HUES64 (cell line): Measurements from ENCODE around the gene PTPRF.
"Not testable (repeated sequence)": the region's sequence is repeated elsewhere in the genome, so short reads cannot be mapped to it uniquely, and the experiment has no call there.

Experiments used
- H3K27ac ChIP-seq: 2 replicates; pipeline ENCODE4 v1.7.0; 2013; ENCODE audit warnings: low read depth, low read length, inconsistent platforms
- H3K27me3 ChIP-seq: 2 replicates; pipeline ENCODE4 v1.6.1; 2013; ENCODE audit warnings: mild to moderate bottlenecking, low read length; ENCODE audit not compliant: insufficient read depth
- H3K36me3 ChIP-seq: 2 replicates; pipeline ENCODE4 v1.6.1; 2013; ENCODE audit warnings: mild to moderate bottlenecking, low read length; ENCODE audit not compliant: insufficient read depth
- H3K4me1 ChIP-seq: 2 replicates; pipeline ENCODE4 v1.6.1; 2013; ENCODE audit warnings: mild to moderate bottlenecking, low read length, moderate library complexity; ENCODE audit not compliant: insufficient read depth
- H3K4me3 ChIP-seq: 2 replicates; pipeline ENCODE4 v1.5.1; 2013; ENCODE audit warnings: mild to moderate bottlenecking, low read length, moderate library complexity
- H3K9ac ChIP-seq: 2 replicates; pipeline ENCODE4 v1.6.1; 2013; ENCODE audit warnings: mild to moderate bottlenecking, low read depth, low read length
- H3K9me3 ChIP-seq: 2 replicates; pipeline ENCODE4 v1.6.1; 2013; ENCODE audit warnings: low read depth, low read length; ENCODE audit not compliant: insufficient read depth
- WGBS: fragments of 150-250, 120-280 bp; methylation state at CpG from one replicate; pipeline ENCODE4 v1.1.7; 2013; ENCODE audit warnings: missing lambda C conversion rate; 5-methylcytosine and 5-hydroxymethylcytosine counted together

PTPRF gene

GRCh38 chr1:43621386-43621785 is 90.7 kb downstream of the PTPRF start:
- Histone ChIP-seq H3K9me3 (no peaks in the 10 kb centered on the region), H3K27me3 (no peaks in the 10 kb centered on the region), H3K4me3 (no peak overlapping the region), H3K27ac (no peak overlapping the region), H3K9ac (no peak overlapping the region), H3K4me1 (no peaks in the 10 kb centered on the region), H3K36me3 (peaks cover 82% of the 10 kb centered on the region)
- WGBS = 98% methylated on average over 3 of the region's 3 CpGs

- Histone ChIP-seq H3K4me3 (no peak overlapping the region), H3K9ac (no peak overlapping the region), H3K4me1 (no peaks in the 10 kb centered on the region), H3K27me3 (no peaks in the 10 kb centered on the region), H3K9me3 (no peaks in the 10 kb centered on the region), H3K36me3 (peaks cover 77% of the 10 kb centered on the region), H3K27ac (no peak overlapping the region)
- 94% methylated on average over 18 of the region's 18 CpGs for WGBS
Measured at GRCh38 chr1:43621861-43622260, 91.2 kb downstream of the PTPRF start.

GRCh38 chr1:43622471-43622870 is 91.8 kb downstream of the PTPRF start:
- Histone ChIP-seq H3K36me3 (peaks cover 71% of the 10 kb centered on the region), H3K4me3 (no peak overlapping the region), H3K4me1 (no peaks in the 10 kb centered on the region), H3K27me3 (no peaks in the 10 kb centered on the region), H3K9ac (no peak overlapping the region), H3K27ac (no peak overlapping the region), H3K9me3 (no peaks in the 10 kb centered on the region)
- 92% methylated on average over 10 of the region's 10 CpGs for WGBS

DNA sequence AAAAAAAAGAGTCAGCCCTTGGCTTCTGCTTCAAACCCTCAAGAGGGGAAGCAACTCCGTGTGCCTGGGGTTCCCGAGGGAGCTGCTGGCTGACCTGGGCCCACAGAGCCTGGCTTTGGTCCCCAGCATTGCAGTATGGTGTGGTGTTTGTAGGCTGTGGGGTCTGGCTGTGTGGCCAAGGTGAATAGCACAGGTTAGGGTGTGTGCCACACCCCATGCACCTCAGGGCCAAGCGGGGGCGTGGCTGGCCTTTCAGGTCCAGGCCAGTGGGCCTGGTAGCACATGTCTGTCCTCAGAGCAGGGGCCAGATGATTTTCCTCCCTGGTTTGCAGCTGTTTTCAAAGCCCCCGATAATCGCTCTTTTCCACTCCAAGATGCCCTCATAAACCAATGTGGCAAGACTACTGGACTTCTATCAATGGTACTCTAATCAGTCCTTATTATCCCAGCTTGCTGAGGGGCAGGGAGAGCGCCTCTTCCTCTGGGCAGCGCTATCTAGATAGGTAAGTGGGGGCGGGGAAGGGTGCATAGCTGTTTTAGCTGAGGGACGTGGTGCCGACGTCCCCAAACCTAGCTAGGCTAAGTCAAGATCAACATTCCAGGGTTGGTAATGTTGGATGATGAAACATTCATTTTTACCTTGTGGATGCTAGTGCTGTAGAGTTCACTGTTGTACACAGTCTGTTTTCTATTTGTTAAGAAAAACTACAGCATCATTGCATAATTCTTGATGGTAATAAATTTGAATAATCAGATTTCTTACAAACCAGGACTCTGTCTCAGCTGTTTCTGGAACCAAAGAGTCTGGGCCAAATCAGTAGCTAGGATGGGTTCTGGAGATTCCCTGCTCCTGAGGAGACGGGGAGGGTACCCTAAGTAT is 92.5 kb downstream of the PTPRF start:
- Histone ChIP-seq H3K27me3 (no peaks in the 10 kb centered on the region), H3K9me3 (no peaks in the 10 kb centered on the region), H3K36me3 (peaks cover 64% of the 10 kb centered on the region), H3K4me3 (no peak overlapping the region), H3K4me1 (no peaks in the 10 kb centered on the region), H3K9ac (no peak overlapping the region), H3K27ac (no peak overlapping the region)
- WGBS = 96% methylated on average over 13 of the region's 13 CpGs

DNA sequence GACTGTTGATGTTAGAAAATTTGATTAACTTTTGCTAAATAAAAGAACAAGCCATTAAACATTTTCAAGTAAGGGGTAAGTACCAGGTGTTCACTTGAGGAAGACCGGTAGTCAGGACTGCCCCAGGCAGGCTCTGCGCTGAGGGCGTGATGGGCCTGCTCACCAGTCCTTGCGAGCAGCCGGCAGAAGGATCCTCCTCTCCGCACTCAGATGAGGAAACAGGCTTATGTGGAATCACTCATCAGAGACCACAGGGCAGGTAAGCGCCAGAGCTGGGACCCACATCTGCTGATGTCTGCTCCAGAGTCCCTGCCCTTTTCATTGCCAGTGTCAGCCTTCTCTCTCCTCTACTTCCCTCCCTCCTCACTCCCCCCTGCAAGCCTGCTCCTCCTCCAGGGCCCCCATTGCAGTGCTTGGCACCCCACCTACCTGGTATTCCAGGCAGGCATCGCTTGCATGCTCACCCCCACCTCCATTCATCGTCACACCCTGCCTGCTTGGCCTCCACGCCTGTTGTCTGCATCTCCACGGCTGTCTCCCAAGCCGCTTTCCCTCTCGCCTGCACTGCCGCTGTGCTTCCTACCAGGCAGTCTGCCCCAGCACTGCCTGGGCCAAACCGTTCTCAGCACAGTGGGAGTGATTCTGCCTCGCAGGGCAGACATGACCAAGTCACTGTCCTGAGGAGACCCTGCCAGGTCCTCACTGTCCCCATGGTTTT is 94.5 kb downstream of the PTPRF start:
- H3K27me3 ChIP-seq = no peaks in the 10 kb centered on the region
- H3K9me3 ChIP-seq = no peaks in the 10 kb centered on the region
- H3K9ac ChIP-seq = no peak overlapping the region
- WGBS = 92% methylated on average over 16 of the region's 16 CpGs
- H3K27ac ChIP-seq = no peak overlapping the region
- H3K36me3 ChIP-seq = peaks cover 45% of the 10 kb centered on the region
- no peaks in the 10 kb centered on the region for H3K4me1 ChIP-seq
- no peak overlapping the region for H3K4me3 ChIP-seq

DNA sequence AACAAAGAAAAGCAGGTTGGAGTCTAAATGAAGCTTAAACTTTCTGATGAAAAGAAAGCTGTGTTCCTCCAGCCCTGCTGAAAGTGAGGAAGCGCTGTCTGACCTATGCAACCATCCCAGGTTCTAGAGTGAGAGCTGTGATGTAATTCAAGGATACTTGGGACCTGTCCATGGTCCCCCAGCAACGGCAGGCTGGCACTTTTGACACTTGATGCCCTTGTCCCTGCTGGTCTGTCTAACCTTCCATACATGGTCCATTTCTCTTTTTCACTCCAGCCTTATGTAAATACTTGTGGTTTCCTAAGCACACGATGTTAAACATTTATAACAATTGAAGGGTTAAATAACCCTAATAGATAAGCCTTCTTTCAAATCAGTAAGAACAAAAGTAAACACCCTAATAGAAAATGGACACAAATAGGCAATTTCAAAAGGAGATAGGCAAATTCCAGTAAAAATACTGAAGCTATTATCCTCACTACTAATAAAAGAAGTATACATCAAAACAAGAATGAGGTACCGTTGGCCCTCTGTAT is 101.5 kb downstream of the PTPRF start:
- Histone ChIP-seq H3K27me3 (no peaks in the 10 kb centered on the region), H3K9me3 (no peaks in the 10 kb centered on the region), H3K36me3 (no peaks in the 10 kb centered on the region), H3K9ac (no peak overlapping the region), H3K4me1 (no peaks in the 10 kb centered on the region), H3K4me3 (no peak overlapping the region), H3K27ac (no peak overlapping the region)
- WGBS = 85% methylated on average over 3 of the region's 4 CpGs

DNA sequence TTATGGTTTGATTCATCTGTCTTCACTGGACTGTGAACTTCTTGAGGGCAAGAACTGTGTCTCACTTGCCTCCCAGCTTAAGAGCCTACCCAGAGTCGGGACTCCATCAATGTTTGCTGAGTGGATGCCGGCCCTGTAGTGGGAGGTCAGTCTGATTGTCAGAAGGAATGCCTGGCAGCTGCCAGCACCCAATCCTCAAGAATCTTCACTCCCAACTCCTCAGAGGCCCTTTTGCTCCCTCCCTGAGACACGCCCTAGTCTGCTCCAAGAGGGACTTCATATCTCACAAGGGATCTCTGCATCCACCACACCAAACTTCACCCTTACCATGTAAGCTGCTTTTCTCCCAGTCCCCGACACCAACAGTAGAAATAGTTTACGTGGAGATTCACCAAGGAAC is 104.0 kb downstream of the PTPRF start:
- no peaks in the 10 kb centered on the region for H3K4me1 ChIP-seq
- no peak overlapping the region for H3K9ac ChIP-seq
- 63% methylated on average over 5 of the region's 5 CpGs for WGBS
- no peaks in the 10 kb centered on the region for H3K36me3 ChIP-seq
- H3K9me3 ChIP-seq = no peaks in the 10 kb centered on the region
- no peaks in the 10 kb centered on the region for H3K27me3 ChIP-seq
- H3K4me3 ChIP-seq = no peak overlapping the region
- no peak overlapping the region for H3K27ac ChIP-seq

GRCh38 chr1:43636006-43636641 is 105.4 kb downstream of the PTPRF start:
- WGBS = 85% methylated on average over 5 of the region's 5 CpGs
- no peaks in the 10 kb centered on the region for H3K27me3 ChIP-seq

GRCh38 chr1:43637267-43637666 is 106.6 kb downstream of the PTPRF start:
- no peaks in the 10 kb centered on the region for H3K4me1 ChIP-seq
- H3K27me3 ChIP-seq = no peaks in the 10 kb centered on the region
- H3K9me3 ChIP-seq = no peaks in the 10 kb centered on the region
- H3K4me3 ChIP-seq = no peak overlapping the region
- no peaks in the 10 kb centered on the region for H3K36me3 ChIP-seq
- H3K9ac ChIP-seq = no peak overlapping the region
- WGBS = 95% methylated on average over 7 of the region's 7 CpGs
- no peak overlapping the region for H3K27ac ChIP-seq

More at GRCh38 chr1:43636006-43636641, 105.4 kb downstream of the PTPRF start:
- no peak overlapping the region for H3K9ac ChIP-seq
- H3K27ac ChIP-seq = no peak overlapping the region
- no peak overlapping the region for H3K4me3 ChIP-seq
- no peaks in the 10 kb centered on the region for H3K4me1 ChIP-seq
- no peaks in the 10 kb centered on the region for H3K9me3 ChIP-seq
- H3K36me3 ChIP-seq = no peaks in the 10 kb centered on the region

DNA sequence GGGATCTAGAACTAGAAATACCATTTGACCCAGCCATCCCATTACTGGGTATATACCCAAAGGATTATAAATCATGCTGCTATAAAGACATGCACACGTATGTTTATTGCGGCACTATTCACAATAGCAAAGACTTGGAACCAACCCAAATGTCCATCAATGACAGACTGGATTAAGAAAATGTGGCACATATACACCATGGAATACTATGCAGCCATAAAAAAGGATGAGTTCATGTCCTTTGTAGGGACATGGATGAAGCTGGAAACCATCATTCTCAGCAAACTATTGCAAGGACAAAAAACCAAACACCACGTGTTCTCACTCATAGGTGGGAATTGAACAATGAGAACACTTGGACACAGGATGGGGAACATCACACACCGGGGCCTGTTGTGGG is 107.7 kb downstream of the PTPRF start:
- no CpG with 5 or more reads among the region's 4 CpGs for WGBS

More for the DNA sequence above, 107.7 kb downstream of the PTPRF start:
- H3K36me3 ChIP-seq, H3K27me3 ChIP-seq, H3K4me1 ChIP-seq, H3K27ac ChIP-seq, H3K9me3 ChIP-seq, H3K9ac ChIP-seq, H3K4me3 ChIP-seq: not testable (repeated sequence)
